Stimulated activated CD8-positive, alpha-beta memory T cell treated with anti-CD3 and anti-CD28 coated beads, Interleukin-4, amount 100 ng/mL, for 24 hours (primary cell): ENCODE results near the gene PLEKHN1.
"Not testable (repeated sequence)": the region's sequence is repeated elsewhere in the genome, so short reads cannot be mapped to it uniquely, and the experiment has no call there.

Source experiments
- DNase-seq: peaks from one replicate; pipeline ENCODE4 v3.0.0-alpha.2; 2020; ENCODE audit warnings: low read depth

PLEKHN1 gene

GRCh38 chr1:1013105-1013921 lies 47.0 kb downstream of the PLEKHN1 start, which contains the start of gene ISG15:
Gene ISG15, plus strand, starts transcription at chr1:1013497. Its CDS starts 77 bp downstream, at chr1:1013574.
- peak; percentile 78 for DNase-seq

GRCh38 chr1:1013922-1014648 lies 47.8 kb downstream of the PLEKHN1 start:
- no peak for DNase-seq

- DNase-seq: no peak
These were observed 48.8 kb downstream of the PLEKHN1 start for GRCh38 chr1:1014799-1015681.

- DNase-seq: not testable (repeated sequence)
These were observed 51.4 kb downstream of the PLEKHN1 start for GRCh38 chr1:1017397-1018320.

GRCh38 chr1:1018321-1018685 lies 52.0 kb downstream of the PLEKHN1 start:
- not testable (repeated sequence) for DNase-seq

- peak; percentile 64 for DNase-seq
These were observed 53.1 kb downstream of the PLEKHN1 start for GRCh38 chr1:1019122-1019999.

GRCh38 chr1:1020000-1020404 lies 53.7 kb downstream of the PLEKHN1 start, which contains the start of gene AGRN:
Gene AGRN, plus strand, starts transcription at chr1:1020120. Its CDS starts 53 bp downstream, at chr1:1020173.
- no peak for DNase-seq

- DNase-seq: no peak
These were observed 54.2 kb downstream of the PLEKHN1 start for GRCh38 chr1:1020415-1021009.

GRCh38 chr1:1021010-1021919 lies 55.0 kb downstream of the PLEKHN1 start:
- no peak for DNase-seq

GRCh38 chr1:1021920-1022259 lies 55.6 kb downstream of the PLEKHN1 start:
- no peak for DNase-seq

- no peak for DNase-seq
These were observed 56.2 kb downstream of the PLEKHN1 start for GRCh38 chr1:1022302-1023009.

GRCh38 chr1:1023700-1024099 lies 57.4 kb downstream of the PLEKHN1 start:
- DNase-seq: no peak

GRCh38 chr1:1024149-1024770 lies 58.0 kb downstream of the PLEKHN1 start:
- DNase-seq: no peak

- no peak for DNase-seq
These were observed 58.8 kb downstream of the PLEKHN1 start for GRCh38 chr1:1024771-1025699.
